T-helper 2 cell treated with Interferon-gamma antibody and Interleukin-4, amounts not matched to agents 5 μg/mL and 100 μg/mL, for 36 hours (primary cell): ENCODE data around the gene GBP7.
A peak's percentile ranks its signal among the peaks of the same experiment; 100 is the strongest.
"Not testable (repeated sequence)": the region's sequence is repeated elsewhere in the genome, so short reads cannot be mapped to it uniquely, and the experiment has no call there.

Experiments used
- DNase-seq: peaks from one replicate; pipeline ENCODE4 v3.0.0; 2021; ENCODE audit warnings: low spot score
- H3K27ac Mint-ChIP-seq: one replicate; pipeline ENCODE4 v1.8.0; 2021; ENCODE audit warnings: mild to moderate bottlenecking, mixed read lengths
- H3K27me3 Mint-ChIP-seq: one replicate; pipeline ENCODE4 v1.8.0; 2021; ENCODE audit warnings: low read depth, mixed read lengths
- H3K36me3 Mint-ChIP-seq: one replicate; pipeline ENCODE4 v1.8.0; 2021; ENCODE audit warnings: low read depth, mixed read lengths
- H3K4me1 Mint-ChIP-seq: one replicate; pipeline ENCODE4 v1.8.0; 2021; ENCODE audit warnings: low read depth, mixed read lengths
- H3K4me3 Mint-ChIP-seq: one replicate; pipeline ENCODE4 v1.8.0; 2022; ENCODE audit warnings: mild to moderate bottlenecking, moderate library complexity, mixed read lengths
- H3K9me3 Mint-ChIP-seq: one replicate; pipeline ENCODE4 v1.8.0; 2021; ENCODE audit warnings: mixed read lengths

GBP7 gene

GRCh38 chr1:89175601-89176256 lies at the start of gene GBP7:
GBP7 (minus strand) TSS chr1:89176003; CDS start chr1:89171935, 4,068 bp downstream.
- no peak for DNase-seq
- Mint-ChIP-seq H3K9me3 (peaks cover 12% of the 10 kb centered on the region), H3K4me1 (peaks cover 14% of the 10 kb centered on the region), H3K27me3 (no peaks in the 10 kb centered on the region), H3K27ac (no peak within 1 kb of the TSS), H3K4me3 (no peak within 1 kb of the TSS), H3K36me3 (peaks cover 12% of the 10 kb centered on the region)

- Mint-ChIP-seq H3K27me3 (no peaks in the 10 kb centered on the region), H3K9me3 (peaks cover 31% of the 10 kb centered on the region), H3K36me3 (peaks cover 12% of the 10 kb centered on the region), H3K4me1 (no peaks in the 10 kb centered on the region), H3K27ac (no peak overlapping the region), H3K4me3 (no peak overlapping the region)
- DNase-seq, result no peak
These were observed 45.5 kb upstream of the GBP7 start for GRCh38 chr1:89221341-89221740.

GRCh38 chr1:89219851-89220250 lies 44.0 kb upstream of the GBP7 start:
- H3K36me3 Mint-ChIP-seq, H3K4me3 Mint-ChIP-seq, H3K4me1 Mint-ChIP-seq, H3K27me3 Mint-ChIP-seq, DNase-seq, H3K27ac Mint-ChIP-seq: not testable (repeated sequence)
- peaks cover 24% of the 10 kb centered on the region for H3K9me3 Mint-ChIP-seq

- H3K4me3 Mint-ChIP-seq, H3K36me3 Mint-ChIP-seq, H3K4me1 Mint-ChIP-seq, H3K27ac Mint-ChIP-seq, H3K27me3 Mint-ChIP-seq, DNase-seq: not testable (repeated sequence)
- H3K9me3 Mint-ChIP-seq, result peaks cover 30% of the 10 kb centered on the region
These were observed 43.1 kb upstream of the GBP7 start for GRCh38 chr1:89218941-89219340.

GRCh38 chr1:89213347-89213746 lies 37.5 kb upstream of the GBP7 start:
- peaks cover 57% of the 10 kb centered on the region for H3K9me3 Mint-ChIP-seq
- H3K4me1 Mint-ChIP-seq, result no peaks in the 10 kb centered on the region
- H3K4me3 Mint-ChIP-seq, result no peak overlapping the region
- no peak for DNase-seq
- H3K27ac Mint-ChIP-seq, result no peak overlapping the region
- H3K27me3 Mint-ChIP-seq, result no peaks in the 10 kb centered on the region
- H3K36me3 Mint-ChIP-seq, result peaks cover 13% of the 10 kb centered on the region

- Mint-ChIP-seq H3K27me3 (no peaks in the 10 kb centered on the region), H3K9me3 (peaks cover 55% of the 10 kb centered on the region), H3K36me3 (peaks cover 10% of the 10 kb centered on the region), H3K4me3 (no peak overlapping the region), H3K4me1 (peaks cover 1% of the 10 kb centered on the region), H3K27ac (no peak overlapping the region)
- DNase-seq, result no peak
These were observed 35.3 kb upstream of the GBP7 start for GRCh38 chr1:89211035-89211634.

- H3K4me3 Mint-ChIP-seq, result no peak overlapping the region
These were observed 30.6 kb upstream of the GBP7 start for GRCh38 chr1:89206373-89206772.

GRCh38 chr1:89203166-89203565 lies 27.4 kb upstream of the GBP7 start:
- Mint-ChIP-seq H3K36me3 (peaks cover 17% of the 10 kb centered on the region), H3K4me1 (peaks cover 35% of the 10 kb centered on the region), H3K4me3 (no peak overlapping the region), H3K27me3 (no peaks in the 10 kb centered on the region), H3K27ac (no peak overlapping the region), H3K9me3 (peaks cover 33% of the 10 kb centered on the region)
- DNase-seq, result no peak

More at GRCh38 chr1:89206373-89206772, 30.6 kb upstream of the GBP7 start:
- peaks cover 12% of the 10 kb centered on the region for H3K4me1 Mint-ChIP-seq
- H3K27ac Mint-ChIP-seq, result no peak overlapping the region
- peaks cover 23% of the 10 kb centered on the region for H3K36me3 Mint-ChIP-seq
- no peaks in the 10 kb centered on the region for H3K27me3 Mint-ChIP-seq
- DNase-seq, result no peak
- H3K9me3 Mint-ChIP-seq, result peaks cover 57% of the 10 kb centered on the region

GRCh38 chr1:89201106-89201794 lies 25.4 kb upstream of the GBP7 start:
- Mint-ChIP-seq H3K4me3 (peak overlapping the region; percentile 69), H3K36me3 (peaks cover 28% of the 10 kb centered on the region), H3K9me3 (peaks cover 23% of the 10 kb centered on the region), H3K4me1 (peaks cover 44% of the 10 kb centered on the region), H3K27ac (peak overlapping the region; percentile 72), H3K27me3 (no peaks in the 10 kb centered on the region)
- DNase-seq, result no peak

GRCh38 chr1:89200663-89201062 lies 24.9 kb upstream of the GBP7 start:
- Mint-ChIP-seq H3K9me3 (peaks cover 23% of the 10 kb centered on the region), H3K4me3 (peak overlapping the region; percentile 69), H3K4me1 (peaks cover 49% of the 10 kb centered on the region), H3K36me3 (peaks cover 30% of the 10 kb centered on the region), H3K27me3 (no peaks in the 10 kb centered on the region), H3K27ac (peak overlapping the region; percentile 72)
- no peak for DNase-seq

- Mint-ChIP-seq H3K4me3 (peak overlapping the region; percentile 85), H3K36me3 (peaks cover 33% of the 10 kb centered on the region), H3K9me3 (peaks cover 12% of the 10 kb centered on the region), H3K27me3 (no peaks in the 10 kb centered on the region), H3K4me1 (peaks cover 59% of the 10 kb centered on the region), H3K27ac (peak overlapping the region; percentile 91)
- no peak for DNase-seq
These were observed 23.8 kb upstream of the GBP7 start for GRCh38 chr1:89199525-89200031.

- peak; percentile 50 for DNase-seq
- Mint-ChIP-seq H3K4me1 (peaks cover 61% of the 10 kb centered on the region), H3K36me3 (peaks cover 35% of the 10 kb centered on the region), H3K9me3 (peaks cover 2% of the 10 kb centered on the region), H3K27me3 (no peaks in the 10 kb centered on the region), H3K27ac (peak within 1 kb of the TSS; percentile 91), H3K4me3 (peak within 1 kb of the TSS; percentile 85)
These were observed 22.8 kb upstream of the GBP7 start, which contains the start of gene GBP4 for GRCh38 chr1:89198491-89199072. GBP4 (minus strand) TSS chr1:89198942; CDS start chr1:89198834, 108 bp downstream.

GRCh38 chr1:89198081-89198480 lies 22.3 kb upstream of the GBP7 start:
- H3K27me3 Mint-ChIP-seq, result no peaks in the 10 kb centered on the region
- H3K36me3 Mint-ChIP-seq, result peaks cover 38% of the 10 kb centered on the region
- DNase-seq, result no peak
- H3K9me3 Mint-ChIP-seq, result no peaks in the 10 kb centered on the region
- H3K4me1 Mint-ChIP-seq, result peaks cover 59% of the 10 kb centered on the region
- H3K27ac Mint-ChIP-seq, result peak overlapping the region; percentile 91
- peak overlapping the region; percentile 85 for H3K4me3 Mint-ChIP-seq

GRCh38 chr1:89195476-89195875 lies 19.7 kb upstream of the GBP7 start:
- no peak overlapping the region for H3K27ac Mint-ChIP-seq
- H3K4me1 Mint-ChIP-seq, result peaks cover 44% of the 10 kb centered on the region
- H3K4me3 Mint-ChIP-seq, result peak overlapping the region; percentile 39
- no peaks in the 10 kb centered on the region for H3K27me3 Mint-ChIP-seq
- no peak for DNase-seq
- peaks cover 56% of the 10 kb centered on the region for H3K36me3 Mint-ChIP-seq
- H3K9me3 Mint-ChIP-seq, result no peaks in the 10 kb centered on the region
